ENCODE data around the gene RANGRF. TPM values are rescaled to one million over a fixed set of nuclear protein-coding genes. Genes with fewer than 3 reads are reported as not detected.

The RANGRF gene
- total RNA-seq, 1 donor from 2014 or later = 20.8 TPM

DNA sequence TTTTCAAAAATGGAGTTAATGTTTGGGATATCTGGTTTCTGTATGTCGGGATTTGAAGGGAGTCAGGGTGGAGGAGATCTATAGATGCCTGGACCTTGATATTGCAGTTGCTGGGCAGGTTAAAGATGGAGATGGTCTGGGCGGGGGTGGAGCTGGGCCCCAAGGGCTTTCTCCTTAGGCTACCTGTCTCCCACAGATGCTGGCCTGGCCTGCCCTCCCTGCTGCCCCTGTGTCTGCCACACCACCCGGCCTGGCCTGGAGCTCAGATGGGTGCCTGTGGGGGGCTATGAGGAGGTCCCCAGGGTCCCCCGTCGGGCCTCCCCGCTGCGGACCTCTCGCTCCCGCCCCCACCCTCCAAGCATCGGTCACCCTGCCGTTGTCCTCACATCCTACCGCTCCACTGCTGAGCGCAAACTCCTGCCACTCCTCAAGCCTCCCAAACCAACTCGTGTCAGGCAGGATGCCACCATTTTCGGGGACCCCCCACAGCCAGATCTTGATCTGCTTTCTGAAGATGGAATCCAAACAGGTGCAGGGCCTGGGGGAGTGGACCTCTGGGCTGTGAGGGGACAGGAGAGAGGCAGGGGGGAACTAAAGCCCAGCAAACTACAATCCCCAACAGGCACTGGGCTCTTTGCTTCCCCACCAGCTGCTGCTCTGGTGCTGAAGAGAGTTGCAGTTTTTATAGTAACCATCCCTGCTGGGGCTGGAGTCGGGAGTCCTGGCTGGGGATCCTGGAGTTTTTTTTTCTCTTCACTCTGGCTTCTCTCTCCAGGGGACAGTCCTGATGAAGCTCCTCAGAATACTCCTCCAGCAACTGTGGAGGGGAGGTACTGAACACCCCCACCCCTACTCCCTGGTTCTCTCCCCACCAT, 24.5 kb downstream of the RANGRF start:
- no peak for DNase-seq (ENCODE audit: low spot score)

DNA sequence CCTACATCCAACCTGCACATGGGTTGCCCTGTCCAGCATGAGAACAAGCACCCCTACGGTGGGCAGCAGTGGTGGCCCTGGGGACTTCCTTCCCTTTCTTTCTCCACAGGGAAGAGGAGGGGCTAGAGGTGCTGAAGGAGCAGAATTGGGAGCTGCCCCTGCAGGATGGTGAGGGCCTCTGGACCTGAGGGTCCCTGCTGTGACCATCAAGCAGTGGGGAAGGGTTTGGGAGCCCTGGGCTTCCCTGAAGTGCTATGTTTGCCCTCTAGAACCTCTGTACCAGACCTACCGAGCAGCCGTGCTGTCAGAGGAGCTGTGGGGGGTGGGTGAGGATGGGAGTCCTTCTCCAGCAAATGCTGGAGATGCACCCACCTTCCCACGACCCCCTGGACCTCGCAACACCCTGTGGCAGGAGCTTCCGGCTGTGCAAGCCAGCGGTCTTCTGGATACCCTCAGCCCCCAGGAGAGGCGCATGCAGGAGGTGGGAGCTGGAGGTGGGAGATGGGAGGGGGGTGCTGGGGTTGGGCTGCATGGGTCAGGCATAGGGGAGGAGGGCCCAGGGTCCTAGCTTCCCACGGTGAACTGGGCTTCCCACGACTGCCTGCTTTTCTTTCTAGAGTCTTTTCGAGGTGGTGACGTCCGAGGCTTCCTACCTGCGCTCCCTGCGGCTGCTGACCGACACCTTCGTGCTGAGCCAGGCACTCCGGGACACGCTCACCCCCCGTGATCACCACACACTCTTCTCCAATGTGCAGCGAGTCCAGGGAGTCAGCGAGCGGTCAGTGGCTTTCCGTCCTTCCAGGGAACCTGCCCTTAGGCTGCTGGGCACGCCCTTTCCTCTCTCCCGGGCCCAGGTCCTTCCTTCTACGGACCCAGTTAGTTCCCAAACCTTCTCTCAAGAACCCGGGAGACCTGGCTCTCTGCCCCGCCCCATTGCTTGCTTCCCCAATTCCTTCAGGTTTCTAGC, 26.6 kb downstream of the RANGRF start:
- DNase-seq (ENCODE audit: low spot score) = no peak

DNA sequence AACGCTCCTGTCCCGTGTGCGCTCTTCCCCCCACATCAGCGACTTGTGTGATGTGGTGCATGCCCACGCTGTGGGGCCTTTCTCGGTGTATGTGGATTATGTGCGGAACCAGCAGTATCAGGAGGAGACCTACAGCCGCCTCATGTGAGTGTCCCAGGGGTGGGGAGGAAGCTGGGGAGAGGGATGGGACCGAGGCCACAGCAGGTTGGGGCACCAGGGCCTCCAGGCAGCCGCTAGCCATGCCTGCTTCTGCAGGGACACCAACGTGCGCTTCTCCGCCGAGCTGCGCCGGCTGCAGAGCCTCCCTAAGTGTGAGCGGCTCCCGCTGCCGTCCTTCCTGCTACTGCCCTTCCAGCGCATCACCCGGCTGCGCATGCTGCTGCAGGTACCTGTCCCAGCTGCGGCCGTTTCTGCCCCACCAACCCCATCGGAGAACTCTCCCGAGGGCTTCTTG, 27.3 kb downstream of the RANGRF start:
- DNase-seq (ENCODE audit: low spot score) = no peak

DNA sequence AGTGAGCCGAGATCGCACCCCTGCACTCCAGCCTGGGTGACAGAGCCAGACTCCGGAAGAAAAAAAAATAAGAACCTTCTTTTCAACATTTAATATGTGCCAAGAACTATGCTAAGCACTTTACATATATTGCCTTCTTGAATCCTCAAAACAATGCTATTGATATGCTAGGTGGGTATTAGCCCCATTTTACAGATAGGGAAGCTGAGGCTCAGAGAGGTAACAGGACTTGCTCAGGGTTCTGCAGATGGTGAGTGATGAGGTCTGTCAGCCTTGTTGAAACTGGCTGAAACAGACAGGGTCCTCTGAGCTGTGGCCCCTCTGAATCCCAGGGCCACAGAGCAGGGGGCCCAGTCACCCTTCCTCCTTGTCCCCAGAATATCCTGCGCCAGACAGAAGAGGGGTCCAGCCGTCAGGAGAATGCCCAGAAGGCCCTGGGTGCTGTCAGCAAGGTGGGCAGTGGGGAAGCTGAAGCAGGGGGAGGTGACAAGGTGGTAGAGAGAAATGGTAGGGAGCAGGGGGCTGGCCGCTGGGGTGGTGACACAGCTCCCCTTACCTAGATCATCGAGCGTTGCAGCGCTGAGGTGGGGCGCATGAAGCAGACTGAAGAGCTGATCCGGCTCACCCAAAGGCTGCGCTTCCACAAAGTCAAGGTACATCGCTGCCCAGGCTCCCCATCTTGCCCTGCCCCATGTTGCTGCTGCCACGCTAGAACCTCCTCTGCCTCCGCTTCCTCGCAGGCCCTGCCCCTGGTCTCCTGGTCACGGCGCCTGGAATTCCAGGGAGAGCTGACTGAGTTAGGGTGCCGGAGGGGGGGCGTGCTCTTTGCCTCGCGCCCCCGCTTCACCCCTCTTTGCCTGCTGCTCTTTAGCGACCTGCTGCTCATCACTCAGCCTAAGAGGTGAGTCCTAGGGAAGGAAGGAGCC, 29.8 kb downstream of the RANGRF start:
- no peak for DNase-seq (ENCODE audit: low spot score)

DNA sequence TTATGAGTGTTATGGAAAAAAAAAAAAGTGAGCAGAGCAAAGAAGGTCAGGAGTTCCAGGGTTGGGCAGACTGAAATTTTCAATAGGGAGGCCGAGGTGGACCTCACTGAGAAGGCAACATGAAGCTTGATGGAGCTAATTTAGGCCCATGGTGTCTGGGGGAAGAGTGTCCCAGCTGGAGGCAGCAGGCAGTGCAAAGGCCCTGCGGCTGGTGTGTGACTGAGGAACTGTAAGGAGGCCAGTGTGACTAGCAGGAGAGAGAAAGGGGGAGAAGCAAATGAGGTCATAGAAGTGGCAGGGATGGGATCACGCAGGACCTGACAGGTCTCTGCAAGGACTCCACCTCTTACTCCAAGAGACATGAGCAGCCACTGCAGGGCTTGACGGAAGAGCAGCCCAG, 31.8 kb downstream of the RANGRF start:
- no peak for DNase-seq (ENCODE audit: low spot score)

DNA sequence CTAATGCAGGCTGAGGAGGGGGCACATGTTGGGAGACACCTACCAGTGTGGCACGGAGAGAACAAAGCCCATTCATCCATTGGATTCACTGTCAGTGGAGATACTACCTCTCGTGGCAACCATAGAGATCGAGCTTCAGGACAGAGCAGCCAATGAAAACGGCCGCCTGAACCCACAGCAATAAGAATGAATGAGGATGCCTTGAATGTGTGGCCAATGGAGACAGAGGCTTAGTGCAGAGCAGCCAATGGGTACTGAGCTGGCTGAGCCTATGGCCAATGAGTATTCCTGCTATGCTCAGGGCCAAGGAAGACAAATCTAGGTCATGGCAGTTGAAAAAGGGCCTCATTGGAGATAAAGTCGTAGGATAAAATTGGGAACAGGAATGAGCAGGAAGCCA, 32.5 kb downstream of the RANGRF start:
- DNase-seq (ENCODE audit: low spot score) = no peak

DNA sequence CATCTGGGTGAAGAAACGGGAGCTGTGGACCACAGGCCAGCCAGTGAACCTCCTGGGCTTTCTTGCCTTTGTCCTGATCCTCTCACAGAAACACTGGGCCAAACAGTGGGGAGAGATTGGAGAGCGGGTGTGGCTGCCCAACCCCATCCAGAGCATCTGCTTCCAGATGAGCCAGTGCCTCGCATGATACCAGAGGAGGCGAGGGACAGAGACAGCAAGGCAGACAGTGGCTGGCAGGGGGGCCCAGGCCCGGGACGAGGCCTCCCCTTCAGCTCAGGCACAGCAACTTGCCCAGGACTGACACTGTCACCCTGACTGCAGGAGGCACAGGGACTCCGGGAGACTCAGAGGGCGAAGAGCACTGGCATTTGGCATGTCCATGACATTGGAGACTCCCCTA, 33.6 kb downstream of the RANGRF start:
- no peak for DNase-seq (ENCODE audit: low spot score)

DNA sequence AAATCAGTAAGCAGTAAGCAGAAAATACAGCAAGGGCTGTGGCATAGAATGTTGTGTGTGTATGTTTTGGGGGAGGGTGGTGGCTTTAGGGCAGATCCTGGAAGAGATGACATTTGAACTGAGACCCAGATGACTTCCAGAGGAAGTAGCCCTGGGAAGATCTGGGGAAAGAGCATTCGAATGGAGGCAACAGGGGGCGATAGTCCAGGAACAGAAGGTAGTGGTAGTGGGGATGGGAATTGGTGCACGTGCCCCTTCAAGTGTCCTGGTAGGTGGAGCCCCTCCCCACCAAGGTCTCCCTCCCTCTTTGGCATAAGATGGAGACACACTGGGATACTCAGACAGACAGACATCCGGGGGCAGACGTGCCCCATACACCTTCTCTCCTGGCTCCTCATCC, 35.7 kb downstream of the RANGRF start:
- no peak for DNase-seq (ENCODE audit: low spot score)

DNA sequence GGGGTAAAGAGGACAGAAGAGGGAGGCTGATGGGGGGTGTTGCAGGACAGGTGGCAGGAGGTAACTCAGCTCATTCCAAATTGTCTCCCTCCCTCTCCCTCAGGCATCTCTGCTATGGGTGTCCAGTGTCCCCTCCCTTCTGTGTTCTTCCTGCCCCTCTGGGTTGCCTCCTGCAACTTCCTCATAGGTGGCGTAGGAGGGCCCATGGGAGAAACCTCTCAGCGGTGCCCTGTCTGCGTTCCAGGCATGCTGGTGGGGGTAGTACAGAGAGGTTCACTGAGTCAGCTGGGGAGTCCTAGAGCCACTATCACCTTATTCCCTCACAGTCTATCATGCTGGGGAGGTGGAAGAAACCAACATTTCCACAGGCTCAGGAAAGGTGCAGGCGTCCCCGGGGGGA, 36.5 kb downstream of the RANGRF start:
- no peak for DNase-seq (ENCODE audit: low spot score)

DNA sequence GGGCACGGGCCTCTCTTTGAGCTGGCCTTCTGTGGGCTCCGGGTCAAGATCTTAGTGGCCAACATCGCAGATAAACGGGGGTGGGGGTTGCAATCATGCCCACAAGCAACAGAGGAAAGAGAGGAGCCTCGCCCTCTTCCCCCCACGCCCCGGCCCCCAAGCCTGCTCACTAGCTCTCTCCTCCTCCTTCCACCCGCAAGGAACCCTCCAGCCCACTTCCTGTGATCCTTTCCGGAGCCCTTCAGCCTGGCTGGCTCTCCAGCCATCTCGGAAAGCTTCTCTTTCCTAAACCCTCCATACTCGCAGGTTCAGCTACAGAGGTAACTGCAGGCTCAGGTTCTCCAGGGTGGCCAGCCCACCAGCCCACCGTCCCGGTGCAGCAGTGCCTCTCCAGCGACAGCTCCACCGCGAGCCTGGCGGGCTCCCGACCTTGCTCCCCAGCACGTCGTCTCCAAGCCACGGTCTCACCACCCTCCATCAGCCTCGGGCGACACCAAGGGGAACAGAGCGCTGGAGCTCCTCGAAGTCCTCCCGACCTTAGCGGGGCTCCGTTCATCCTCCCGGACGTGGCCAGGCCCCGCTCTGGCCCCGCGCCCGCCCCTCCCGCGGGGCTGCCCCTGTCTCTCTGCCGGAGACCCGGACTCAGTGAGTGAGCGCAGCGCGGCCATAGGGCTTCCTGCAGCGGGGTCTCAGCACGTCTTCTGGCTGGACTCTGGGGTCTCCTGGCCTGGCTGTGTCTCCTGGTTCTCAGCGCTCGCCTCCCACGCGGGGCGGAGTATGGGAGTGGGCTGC, 38.2 kb downstream of the RANGRF start:
- no peak for DNase-seq (ENCODE audit: low spot score)

DNA sequence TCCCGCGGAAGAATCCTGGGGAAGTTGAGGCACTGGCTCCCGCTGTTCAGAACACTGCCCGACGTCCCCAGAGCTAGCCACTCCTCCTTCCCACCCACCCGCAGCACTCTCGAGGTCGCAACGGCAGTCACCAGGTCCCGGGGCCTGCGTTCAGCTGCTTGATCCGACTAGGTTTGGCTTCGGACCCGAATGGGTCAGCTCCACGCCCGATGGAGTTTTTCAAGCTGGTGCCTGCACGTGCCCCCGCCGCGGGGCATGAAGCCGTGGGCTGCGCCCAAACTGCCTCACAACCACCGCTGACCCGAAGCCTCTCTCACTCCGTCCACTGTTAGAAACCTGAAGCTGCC, 38.8 kb downstream of the RANGRF start:
- DNase-seq (ENCODE audit: low spot score) = no peak

DNA sequence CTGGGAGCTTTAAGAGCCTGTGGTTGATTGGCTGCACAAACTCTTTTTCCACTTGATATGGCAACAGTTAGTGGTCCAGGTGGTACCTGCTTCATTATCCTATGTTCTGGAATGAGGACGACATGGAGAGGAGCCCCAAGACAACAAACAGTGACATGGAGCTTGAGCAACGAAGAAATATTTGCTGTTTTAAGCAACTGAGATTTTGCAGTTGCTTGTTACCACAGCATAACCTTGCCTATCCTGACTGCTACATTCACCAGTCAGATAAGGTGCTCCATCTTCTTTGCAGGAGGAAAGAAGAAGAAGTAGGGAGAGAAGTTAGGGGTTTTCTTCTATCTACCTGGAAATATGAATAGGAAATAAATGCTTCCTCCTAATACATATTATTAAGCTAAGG, 43.7 kb downstream of the RANGRF start:
- DNase-seq (ENCODE audit: low spot score) = no peak

DNA sequence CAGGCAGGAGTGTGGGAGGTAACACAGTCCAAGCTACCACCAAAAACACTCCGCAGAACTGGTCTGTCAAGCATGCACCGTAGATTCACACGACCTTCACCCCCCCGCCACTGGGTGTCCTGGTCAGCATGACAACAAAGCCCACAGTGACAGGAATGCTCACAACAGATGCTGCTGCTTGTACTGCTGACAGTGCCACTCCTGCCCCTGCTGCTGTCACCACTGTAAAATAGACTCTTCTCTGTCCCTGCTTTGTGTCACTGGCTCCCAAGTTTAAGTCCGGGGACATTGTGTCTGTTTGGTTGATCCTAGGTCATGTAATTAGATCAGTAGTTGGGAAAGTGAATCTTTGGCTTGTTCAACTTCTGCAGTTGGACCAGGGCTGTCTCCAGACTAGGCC, 44.2 kb downstream of the RANGRF start:
- no peak for DNase-seq (ENCODE audit: low spot score)

DNA sequence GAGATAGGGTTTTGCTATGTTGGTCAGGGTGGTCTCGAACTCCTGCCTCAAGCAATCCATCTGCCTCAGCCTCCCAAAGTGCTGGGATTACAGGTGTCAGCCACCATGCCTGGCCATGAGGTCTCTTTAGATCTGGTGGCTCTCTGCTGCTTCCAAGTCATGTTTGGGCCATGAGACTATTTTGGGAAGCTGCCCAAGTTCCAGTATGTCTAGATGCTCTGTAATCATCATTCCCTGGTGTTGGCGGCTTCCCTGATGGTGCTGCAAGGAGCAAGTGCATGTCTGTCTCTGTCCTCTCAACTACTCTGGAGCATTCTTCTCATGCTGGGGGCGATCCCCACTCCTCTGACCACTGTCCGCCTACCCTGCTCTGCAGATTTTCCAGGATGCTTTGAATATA, 44.8 kb downstream of the RANGRF start:
- no peak for DNase-seq (ENCODE audit: low spot score)

DNA sequence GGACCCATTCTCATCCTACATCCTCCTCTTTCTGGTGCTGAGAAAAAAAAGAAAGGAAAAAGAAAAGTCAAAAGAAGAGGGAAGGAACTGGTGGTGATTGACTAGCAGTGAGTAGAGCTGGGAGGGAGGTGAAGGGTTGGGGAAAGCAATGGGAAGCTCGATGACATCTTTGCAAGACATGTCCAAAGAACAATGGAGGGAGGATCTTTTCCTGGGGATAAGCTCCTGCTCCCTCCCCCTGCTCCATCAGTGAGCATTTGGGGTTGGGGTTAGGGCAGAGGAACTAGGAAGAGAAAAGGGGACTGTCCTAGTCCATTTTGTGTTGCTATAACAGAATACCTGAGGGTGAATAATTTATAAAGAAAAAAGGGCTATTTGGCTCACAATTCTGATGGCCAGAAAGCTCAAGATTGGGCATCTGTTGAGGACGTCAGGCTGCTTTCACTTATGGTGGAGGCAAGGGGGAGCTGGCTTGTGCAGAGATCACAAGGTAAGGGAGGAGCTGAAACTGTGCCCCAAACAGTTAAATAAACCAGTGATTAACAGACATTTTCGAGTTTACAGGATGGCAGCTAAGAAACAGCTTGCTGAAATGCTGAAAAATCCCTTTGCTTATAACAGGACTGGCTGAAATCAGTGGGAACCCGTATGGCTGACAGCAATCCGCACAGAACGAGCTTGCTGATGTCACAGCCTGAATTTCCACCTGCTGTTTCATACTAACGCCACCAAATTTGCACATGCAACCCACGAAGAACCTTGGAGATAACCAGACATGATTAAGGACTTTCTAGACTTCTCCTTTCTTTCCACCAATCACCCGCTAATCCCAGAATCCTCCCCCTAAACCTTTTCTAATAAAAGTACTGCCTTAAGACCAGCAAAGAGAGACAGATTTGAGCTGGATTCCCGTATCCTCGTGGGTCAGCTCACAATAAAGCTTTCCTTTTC, 49.6 kb downstream of the RANGRF start:
- DNase-seq (ENCODE audit: low spot score) = no peak

DNA sequence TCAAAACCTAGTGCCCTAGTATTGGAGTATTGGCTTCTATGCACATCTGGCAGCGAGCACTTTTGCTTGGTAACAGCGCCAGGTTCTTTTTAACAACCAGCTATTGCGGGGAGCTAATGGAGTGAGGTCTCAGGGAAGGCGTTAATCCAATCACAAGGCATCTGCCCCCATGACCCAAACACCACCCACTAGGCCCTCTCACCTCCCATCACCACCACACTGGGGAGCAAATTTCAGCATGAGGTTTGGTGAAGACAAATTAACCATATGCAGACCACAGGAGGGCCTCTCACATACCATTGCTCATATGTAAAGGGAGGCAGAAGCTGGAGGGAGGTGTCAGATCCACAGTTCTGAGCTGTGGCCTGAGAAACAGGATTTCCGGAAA, 50.3 kb downstream of the RANGRF start:
- no peak for DNase-seq (ENCODE audit: low spot score)

DNA sequence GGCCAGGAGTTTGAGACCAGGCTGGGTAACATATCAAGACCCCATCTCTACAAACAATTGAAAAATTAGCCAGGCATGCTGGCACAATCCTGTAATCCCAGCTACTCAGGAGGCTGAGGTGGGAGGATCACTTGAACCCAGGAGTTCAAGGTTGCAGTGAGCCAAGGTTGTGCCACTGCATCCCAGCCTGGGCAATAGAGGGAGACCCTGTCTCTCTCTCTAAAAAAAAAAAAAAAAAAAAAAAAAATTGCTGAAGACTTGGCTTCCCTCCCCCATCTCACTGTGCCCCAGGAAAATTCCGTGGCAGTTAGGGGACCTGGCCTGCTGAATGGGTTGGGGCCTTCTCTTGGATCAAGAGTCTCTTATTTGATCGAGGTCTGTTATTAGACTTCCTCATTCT, 51.1 kb downstream of the RANGRF start, which contains the start of gene ODF4:
Gene ODF4, plus strand, starts transcription at position 301 of the 400 bp plus-strand sequence. CDS start 212 bp downstream, outside the sequence.
- DNase-seq (ENCODE audit: low spot score) = no peak
